Cardiac fibroblast (primary cell): ENCODE results near the gene SLC25A23.

ENCODE experiments used
- DNase-seq, 2 donors: peaks; one replicate each; pipeline versions ENCODE4 v3.0.0 to v3.0.0-alpha.2; 2010; ENCODE audit warnings: low read depth in 2 of 2
- H3K4me3 ChIP-seq, 2 donors: replicated peaks in 1 of 2; 1 replicate in 1 of 2; 2 replicates in 1 of 2; pipeline ENCODE4 v1.5.1; 2011; ENCODE audit warnings: low read depth in 2 of 2, low read length in 2 of 2, mild to moderate bottlenecking in 2 of 2, moderate library complexity in 1 of 2
- CTCF ChIP-seq: IDR thresholded peaks from one replicate; pipeline ENCODE4 v1.5.1; 2011; ENCODE audit warnings: low read depth, mild to moderate bottlenecking, low read length, inconsistent platforms

SLC25A23 gene

GRCh38 chr19:6465006-6465405, 5.4 kb upstream of the SLC25A23 start:
- DNase-seq: no peak
- H3K4me3 ChIP-seq: no peak overlapping the region

GRCh38 chr19:6464070-6464873, 4.7 kb upstream of the SLC25A23 start, which contains the start of gene CRB3:
TSS of gene CRB3 (plus strand) at chr19:6464271. CDS start at chr19:6464702, 431 bp downstream.
- H3K4me3 ChIP-seq: no peak within 1 kb of the TSS
- DNase-seq: no peak
- no peak for TF ChIP-seq CTCF

More at GRCh38 chr19:6465006-6465405, 5.4 kb upstream of the SLC25A23 start:
- no peak for TF ChIP-seq CTCF

GRCh38 chr19:6460099-6460884, 700 bp upstream of the SLC25A23 start:
- TF ChIP-seq CTCF: peak; percentile 36
- peak overlapping the region; percentile 67 to 76 for H3K4me3 ChIP-seq
- peak; percentile 98 for DNase-seq

GRCh38 chr19:6458695-6459261, 814 bp downstream of the SLC25A23 start:
- DNase-seq: no peak
- peak overlapping the region; percentile 67 to 76 for H3K4me3 ChIP-seq
- no peak for TF ChIP-seq CTCF

GRCh38 chr19:6457958-6458694, 1.5 kb downstream of the SLC25A23 start:
- H3K4me3 ChIP-seq: no peak overlapping the region
- peak in 1 of 2 donors; percentile 17 for DNase-seq
- TF ChIP-seq CTCF: no peak

GRCh38 chr19:6455924-6456323, 3.7 kb downstream of the SLC25A23 start:
- H3K4me3 ChIP-seq: no peak overlapping the region
- no peak for DNase-seq
- no peak for TF ChIP-seq CTCF
